Measurements from ENCODE around the gene FZR1. TPM values are rescaled to one million over a fixed set of nuclear protein-coding genes. Genes with fewer than 3 reads are reported as not detected.

Gene FZR1
- total and polyA plus RNA-seq, 2 of the 13 experiments (the other 11 are each of a cell fraction or from before 2014, with no cell fraction given) = 29.0 to 30.8 TPM

DNA sequence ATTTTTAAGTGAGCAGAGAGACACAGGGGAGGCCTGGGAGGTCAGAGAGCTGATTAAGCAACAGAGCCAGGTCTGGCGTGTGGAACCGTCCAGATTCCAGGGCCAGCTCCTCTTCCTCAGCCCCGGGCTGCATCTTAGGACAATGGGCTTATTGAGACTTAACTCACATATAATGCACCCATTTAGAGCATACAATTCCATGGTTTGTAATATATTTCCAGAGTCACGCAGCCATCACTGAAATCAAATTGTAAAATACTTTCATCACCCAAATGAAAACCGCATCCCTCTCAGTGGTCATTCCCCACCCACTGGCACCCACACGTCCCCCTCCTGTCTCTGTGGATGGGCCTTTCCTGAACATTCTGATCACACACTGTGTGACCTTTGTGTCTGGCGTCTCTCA lies 64.5 kb downstream of the FZR1 start (continued):
- TF ChIP-seq MTF2 (CRISPR knock-in tag; IDR thresholded peaks at IDR 0.05; ENCODE audit: borderline replicate concordance) = no peak
- TF ChIP-seq JUND (CRISPR knock-in tag; IDR thresholded peaks at IDR 0.05) = no peak
- TF ChIP-seq HDAC2 (CRISPR knock-in tag; IDR thresholded peaks at IDR 0.05) = peak; percentile 20; the same call in 1 of the 2 replicates
- TF ChIP-seq TEAD3 (CRISPR knock-in tag; optimal IDR thresholded peaks at IDR 0.05; ENCODE audit: borderline replicate concordance) = peak; percentile 66
- TF ChIP-seq ZNF430 (CRISPR knock-in tag; IDR thresholded peaks at IDR 0.05) = no peak
- TF ChIP-seq, protein P1, sequence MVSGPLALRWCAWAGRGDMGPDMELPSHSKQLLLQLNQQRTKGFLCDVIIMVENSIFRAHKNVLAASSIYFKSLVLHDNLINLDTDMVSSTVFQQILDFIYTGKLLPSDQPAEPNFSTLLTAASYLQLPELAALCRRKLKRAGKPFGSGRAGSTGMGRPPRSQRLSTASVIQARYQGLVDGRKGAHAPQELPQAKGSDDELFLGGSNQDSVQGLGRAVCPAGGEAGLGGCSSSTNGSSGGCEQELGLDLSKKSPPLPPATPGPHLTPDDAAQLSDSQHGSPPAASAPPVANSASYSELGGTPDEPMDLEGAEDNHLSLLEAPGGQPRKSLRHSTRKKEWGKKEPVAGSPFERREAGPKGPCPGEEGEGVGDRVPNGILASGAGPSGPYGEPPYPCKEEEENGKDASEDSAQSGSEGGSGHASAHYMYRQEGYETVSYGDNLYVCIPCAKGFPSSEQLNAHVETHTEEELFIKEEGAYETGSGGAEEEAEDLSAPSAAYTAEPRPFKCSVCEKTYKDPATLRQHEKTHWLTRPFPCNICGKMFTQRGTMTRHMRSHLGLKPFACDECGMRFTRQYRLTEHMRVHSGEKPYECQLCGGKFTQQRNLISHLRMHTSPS (CRISPR knock-in tag; IDR thresholded peaks at IDR 0.05; ENCODE audit: low read depth) = no peak
- TF ChIP-seq, protein P2, sequence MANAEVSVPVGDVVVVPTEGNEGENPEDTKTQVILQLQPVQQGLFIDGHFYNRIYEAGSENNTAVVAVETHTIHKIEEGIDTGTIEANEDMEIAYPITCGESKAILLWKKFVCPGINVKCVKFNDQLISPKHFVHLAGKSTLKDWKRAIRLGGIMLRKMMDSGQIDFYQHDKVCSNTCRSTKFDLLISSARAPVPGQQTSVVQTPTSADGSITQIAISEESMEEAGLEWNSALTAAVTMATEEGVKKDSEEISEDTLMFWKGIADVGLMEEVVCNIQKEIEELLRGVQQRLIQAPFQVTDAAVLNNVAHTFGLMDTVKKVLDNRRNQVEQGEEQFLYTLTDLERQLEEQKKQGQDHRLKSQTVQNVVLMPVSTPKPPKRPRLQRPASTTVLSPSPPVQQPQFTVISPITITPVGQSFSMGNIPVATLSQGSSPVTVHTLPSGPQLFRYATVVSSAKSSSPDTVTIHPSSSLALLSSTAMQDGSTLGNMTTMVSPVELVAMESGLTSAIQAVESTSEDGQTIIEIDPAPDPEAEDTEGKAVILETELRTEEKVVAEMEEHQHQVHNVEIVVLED (CRISPR knock-in tag; IDR thresholded peaks at IDR 0.05; ENCODE audit: borderline replicate concordance) = no peak
- TF ChIP-seq PHF21A (CRISPR knock-in tag; IDR thresholded peaks at IDR 0.05) = peak; percentile 36
- TF ChIP-seq RAD21 (CRISPR knock-in tag; IDR thresholded peaks at IDR 0.05) = no peak
- TF ChIP-seq, protein P3, sequence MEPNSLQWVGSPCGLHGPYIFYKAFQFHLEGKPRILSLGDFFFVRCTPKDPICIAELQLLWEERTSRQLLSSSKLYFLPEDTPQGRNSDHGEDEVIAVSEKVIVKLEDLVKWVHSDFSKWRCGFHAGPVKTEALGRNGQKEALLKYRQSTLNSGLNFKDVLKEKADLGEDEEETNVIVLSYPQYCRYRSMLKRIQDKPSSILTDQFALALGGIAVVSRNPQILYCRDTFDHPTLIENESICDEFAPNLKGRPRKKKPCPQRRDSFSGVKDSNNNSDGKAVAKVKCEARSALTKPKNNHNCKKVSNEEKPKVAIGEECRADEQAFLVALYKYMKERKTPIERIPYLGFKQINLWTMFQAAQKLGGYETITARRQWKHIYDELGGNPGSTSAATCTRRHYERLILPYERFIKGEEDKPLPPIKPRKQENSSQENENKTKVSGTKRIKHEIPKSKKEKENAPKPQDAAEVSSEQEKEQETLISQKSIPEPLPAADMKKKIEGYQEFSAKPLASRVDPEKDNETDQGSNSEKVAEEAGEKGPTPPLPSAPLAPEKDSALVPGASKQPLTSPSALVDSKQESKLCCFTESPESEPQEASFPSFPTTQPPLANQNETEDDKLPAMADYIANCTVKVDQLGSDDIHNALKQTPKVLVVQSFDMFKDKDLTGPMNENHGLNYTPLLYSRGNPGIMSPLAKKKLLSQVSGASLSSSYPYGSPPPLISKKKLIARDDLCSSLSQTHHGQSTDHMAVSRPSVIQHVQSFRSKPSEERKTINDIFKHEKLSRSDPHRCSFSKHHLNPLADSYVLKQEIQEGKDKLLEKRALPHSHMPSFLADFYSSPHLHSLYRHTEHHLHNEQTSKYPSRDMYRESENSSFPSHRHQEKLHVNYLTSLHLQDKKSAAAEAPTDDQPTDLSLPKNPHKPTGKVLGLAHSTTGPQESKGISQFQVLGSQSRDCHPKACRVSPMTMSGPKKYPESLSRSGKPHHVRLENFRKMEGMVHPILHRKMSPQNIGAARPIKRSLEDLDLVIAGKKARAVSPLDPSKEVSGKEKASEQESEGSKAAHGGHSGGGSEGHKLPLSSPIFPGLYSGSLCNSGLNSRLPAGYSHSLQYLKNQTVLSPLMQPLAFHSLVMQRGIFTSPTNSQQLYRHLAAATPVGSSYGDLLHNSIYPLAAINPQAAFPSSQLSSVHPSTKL (CRISPR knock-in tag; IDR thresholded peaks at IDR 0.05) = peak; percentile 22; the same call in 1 of the 2 replicates
- TF ChIP-seq, protein P4, sequence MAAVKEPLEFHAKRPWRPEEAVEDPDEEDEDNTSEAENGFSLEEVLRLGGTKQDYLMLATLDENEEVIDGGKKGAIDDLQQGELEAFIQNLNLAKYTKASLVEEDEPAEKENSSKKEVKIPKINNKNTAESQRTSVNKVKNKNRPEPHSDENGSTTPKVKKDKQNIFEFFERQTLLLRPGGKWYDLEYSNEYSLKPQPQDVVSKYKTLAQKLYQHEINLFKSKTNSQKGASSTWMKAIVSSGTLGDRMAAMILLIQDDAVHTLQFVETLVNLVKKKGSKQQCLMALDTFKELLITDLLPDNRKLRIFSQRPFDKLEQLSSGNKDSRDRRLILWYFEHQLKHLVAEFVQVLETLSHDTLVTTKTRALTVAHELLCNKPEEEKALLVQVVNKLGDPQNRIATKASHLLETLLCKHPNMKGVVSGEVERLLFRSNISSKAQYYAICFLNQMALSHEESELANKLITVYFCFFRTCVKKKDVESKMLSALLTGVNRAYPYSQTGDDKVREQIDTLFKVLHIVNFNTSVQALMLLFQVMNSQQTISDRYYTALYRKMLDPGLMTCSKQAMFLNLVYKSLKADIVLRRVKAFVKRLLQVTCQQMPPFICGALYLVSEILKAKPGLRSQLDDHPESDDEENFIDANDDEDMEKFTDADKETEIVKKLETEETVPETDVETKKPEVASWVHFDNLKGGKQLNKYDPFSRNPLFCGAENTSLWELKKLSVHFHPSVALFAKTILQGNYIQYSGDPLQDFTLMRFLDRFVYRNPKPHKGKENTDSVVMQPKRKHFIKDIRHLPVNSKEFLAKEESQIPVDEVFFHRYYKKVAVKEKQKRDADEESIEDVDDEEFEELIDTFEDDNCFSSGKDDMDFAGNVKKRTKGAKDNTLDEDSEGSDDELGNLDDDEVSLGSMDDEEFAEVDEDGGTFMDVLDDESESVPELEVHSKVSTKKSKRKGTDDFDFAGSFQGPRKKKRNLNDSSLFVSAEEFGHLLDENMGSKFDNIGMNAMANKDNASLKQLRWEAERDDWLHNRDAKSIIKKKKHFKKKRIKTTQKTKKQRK (IDR thresholded peaks at IDR 0.05; ENCODE audit: low read length) = no peak
- no peak for TF ChIP-seq TCF7L2 (IDR thresholded peaks at IDR 0.05; ENCODE audit: low read depth, low read length)
- TF ChIP-seq ZIK1 (CRISPR knock-in tag; IDR thresholded peaks at IDR 0.05; ENCODE audit: borderline replicate concordance, low read depth) = no peak
- TF ChIP-seq EP300 (IDR thresholded peaks at IDR 0.05; ENCODE audit: low read depth in 2 of 2, low read length in 2 of 2) = 0 out of 4 replicates have a peak, but pooled peaks of 1 of the 2 experiments have one; percentile 11
- TF ChIP-seq EP300 (CRISPR knock-in tag; IDR thresholded peaks at IDR 0.05; ENCODE audit: borderline replicate concordance) = no peak
- TF ChIP-seq, protein P5, sequence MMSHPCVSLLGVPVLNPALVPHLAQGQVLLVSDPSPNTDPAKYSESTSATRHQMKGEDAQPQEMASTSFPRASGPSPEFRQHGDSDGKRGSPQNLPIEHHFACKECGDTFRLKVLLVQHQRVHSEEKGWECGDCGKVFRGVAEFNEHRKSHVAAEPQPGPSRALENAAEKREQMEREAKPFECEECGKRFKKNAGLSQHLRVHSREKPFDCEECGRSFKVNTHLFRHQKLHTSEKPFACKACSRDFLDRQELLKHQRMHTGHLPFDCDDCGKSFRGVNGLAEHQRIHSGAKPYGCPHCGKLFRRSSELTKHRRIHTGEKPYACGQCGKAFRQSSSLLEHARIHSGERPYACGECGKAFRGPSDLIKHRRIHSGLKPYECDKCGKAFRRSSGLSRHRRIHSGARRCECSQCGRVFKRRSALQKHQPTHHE (CRISPR knock-in tag; IDR thresholded peaks at IDR 0.05; ENCODE audit: borderline replicate concordance) = no peak
- no peak for TF ChIP-seq ZNF761 (CRISPR knock-in tag; conservative IDR thresholded peaks at IDR 0.05)

Data from HepG2 (cell line).